ENCODE data around the gene KATNIP.

KATNIP gene

GRCh38 chr16:27586711-27587110, 36.8 kb downstream of the KATNIP start:
- DNase-seq, result no peak

DNA sequence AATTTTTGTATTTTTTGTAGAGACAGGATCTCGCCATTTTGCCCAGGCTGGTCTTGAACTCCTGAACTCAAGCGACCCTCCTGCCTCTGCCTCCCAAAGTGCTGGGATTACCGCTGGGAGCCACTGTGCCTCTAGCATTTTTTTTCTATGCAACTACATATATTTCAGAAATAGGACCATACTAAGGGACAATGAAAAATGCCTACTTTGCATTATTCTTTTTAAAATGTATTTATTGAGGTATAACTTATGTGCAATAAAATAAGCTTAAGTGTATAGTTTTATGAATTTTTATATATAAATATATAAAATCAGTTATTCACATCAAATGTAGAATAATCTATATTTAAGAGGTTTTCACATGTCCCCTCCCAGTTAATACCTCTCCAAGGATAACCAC, 38.1 kb downstream of the KATNIP start:
- DNase-seq, result no peak

DNA sequence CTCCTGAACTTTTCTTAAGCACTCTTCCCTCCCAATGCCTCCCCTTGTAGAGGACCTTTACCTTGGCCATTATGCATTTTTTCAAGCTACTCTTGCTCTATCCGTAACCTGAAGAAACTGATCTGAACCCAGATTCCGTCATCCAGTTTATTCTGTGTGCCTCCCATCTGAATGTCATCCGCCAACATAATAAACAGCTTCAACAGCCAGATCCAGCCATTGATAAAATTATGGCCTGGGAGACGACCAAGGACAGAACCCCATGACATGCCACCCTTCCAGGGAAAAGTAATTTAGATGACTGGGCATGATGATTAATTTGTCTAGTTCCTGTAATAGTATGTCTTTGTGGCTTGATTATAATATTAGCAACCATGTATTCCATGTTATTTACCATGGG, 41.9 kb downstream of the KATNIP start:
- no peak for DNase-seq

- DNase-seq, result no peak
Observed at GRCh38 chr16:27595475-27595874, 45.5 kb downstream of the KATNIP start.

DNA sequence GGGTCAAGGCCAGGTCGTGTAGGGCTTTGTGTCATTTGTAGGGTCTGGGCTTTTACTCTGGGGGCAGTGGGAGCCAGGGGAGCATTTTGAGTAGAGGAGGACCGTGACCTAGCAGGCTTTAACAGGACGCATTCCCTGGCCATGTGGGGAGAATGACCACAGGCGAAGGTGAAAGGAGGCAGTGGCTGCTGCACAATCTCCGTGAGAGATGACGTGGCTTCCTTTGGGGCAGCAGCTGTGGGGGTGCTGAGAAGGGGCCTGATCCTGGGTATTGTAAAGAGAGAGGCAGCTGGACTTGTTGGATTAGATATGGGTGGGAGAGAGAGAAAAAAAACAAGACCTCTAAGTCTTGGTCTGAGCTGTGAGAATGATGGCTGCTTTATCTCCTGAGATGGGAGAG, 46.0 kb downstream of the KATNIP start:
- no peak for DNase-seq

DNA sequence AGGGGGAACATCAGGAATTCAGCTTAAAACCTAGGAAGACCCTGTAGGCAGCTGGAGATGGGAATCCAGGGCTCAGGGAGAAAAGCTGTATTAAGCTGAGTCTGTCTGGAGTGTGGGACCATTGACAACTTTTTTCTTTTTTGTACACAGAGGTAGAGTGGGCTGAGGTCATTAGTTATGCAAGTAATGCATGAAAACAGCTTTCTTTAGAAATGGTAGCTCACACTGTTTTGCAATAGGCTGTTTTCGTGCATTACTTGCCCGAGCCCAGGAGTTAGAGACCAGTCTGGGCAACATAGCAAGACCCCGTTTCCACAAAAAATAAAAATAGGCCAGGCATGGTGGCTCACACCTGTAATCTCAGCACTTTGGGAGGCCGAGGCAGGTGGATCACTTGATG, 46.5 kb downstream of the KATNIP start:
- no peak for DNase-seq

DNA sequence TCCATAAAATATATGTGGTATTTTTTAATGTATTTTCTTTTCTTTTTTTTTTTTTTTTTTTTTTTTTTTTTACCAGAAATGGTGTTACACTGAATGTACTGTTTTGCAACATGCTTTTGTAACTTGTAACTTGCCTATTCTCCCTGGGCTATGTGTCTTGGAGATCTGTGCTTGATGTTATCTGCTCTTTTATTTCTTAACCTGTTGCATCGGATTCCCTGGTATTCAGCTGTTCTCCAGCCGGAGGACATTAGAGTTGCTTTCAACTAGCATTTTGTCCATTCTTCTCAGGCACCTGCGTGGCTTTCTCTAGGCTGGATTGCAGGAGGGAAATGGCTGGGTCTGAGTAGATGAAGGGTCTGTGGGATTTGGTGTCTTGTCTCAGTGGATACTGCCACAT, 47.4 kb downstream of the KATNIP start:
- DNase-seq, result no peak

GRCh38 chr16:27598220-27598619, 48.3 kb downstream of the KATNIP start:
- DNase-seq, result no peak

DNA sequence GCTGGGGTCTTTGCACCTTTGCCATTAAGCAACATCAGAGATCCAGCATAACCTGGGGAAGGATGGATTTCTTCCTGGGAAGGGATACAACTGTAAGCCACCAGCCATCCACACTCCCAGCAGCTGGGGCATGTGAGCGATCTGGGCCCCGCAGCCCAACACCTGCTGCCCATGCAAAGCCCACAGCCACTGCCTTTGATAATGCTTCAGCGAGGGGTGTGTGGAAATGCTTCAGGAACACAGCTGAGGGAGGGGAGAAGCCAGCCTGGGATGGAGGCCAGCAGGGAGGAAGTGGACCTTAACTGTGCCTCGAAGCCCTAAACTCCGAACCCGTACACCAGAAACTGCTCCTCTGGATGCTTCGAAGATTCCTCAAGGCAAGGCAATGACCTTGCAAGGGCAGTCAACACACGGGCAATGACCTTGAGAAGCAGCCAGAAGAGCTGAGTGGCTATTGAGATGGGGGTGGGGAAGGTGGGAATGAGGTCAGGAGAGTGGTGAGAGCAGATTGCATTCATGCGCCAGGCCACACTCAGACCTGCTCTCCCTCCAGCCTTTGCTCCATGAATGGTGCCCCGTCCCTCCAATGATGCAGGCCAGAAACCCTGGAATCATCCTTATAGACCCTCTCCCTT, 49.1 kb downstream of the KATNIP start:
- no peak for DNase-seq

GRCh38 chr16:27599606-27600005, 49.7 kb downstream of the KATNIP start:
- DNase-seq, result no peak

Data from stimulated activated CD4-positive, alpha-beta T cell treated with anti-CD3 and anti-CD28 coated beads, Interleukin-4, amount 100 ng/mL, for 24 hours (primary cell).